ENCODE results near the gene HOXB5.

Gene HOXB5

DNA sequence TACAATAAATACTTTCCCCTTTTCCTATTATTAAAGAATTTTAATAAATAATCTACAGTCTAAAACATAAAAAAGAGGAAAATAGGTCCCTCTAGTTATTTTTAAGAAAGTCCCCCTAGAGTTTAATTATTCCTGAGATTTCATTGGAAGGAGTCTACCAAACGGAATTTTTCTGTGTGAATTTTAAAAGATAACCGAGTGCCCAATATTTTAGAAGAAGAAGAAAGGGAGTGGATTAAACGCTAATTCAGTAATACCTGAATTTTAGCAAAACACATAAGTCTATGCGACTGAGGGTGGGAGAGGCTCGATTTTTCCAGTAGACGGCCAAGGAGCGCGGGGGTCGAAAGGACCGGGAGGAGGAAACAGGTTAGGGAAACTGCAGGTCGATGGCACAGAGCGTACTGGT is 50.9 kb downstream of the HOXB5 start:
- in situ Hi-C loops (cut with MboI; ENCODE audit: low pct_unique_long_range_greater_than_20kb, low sequenced_read_pairs, unreplicated experiment): no loop called here
- TF ChIP-seq, protein P1, sequence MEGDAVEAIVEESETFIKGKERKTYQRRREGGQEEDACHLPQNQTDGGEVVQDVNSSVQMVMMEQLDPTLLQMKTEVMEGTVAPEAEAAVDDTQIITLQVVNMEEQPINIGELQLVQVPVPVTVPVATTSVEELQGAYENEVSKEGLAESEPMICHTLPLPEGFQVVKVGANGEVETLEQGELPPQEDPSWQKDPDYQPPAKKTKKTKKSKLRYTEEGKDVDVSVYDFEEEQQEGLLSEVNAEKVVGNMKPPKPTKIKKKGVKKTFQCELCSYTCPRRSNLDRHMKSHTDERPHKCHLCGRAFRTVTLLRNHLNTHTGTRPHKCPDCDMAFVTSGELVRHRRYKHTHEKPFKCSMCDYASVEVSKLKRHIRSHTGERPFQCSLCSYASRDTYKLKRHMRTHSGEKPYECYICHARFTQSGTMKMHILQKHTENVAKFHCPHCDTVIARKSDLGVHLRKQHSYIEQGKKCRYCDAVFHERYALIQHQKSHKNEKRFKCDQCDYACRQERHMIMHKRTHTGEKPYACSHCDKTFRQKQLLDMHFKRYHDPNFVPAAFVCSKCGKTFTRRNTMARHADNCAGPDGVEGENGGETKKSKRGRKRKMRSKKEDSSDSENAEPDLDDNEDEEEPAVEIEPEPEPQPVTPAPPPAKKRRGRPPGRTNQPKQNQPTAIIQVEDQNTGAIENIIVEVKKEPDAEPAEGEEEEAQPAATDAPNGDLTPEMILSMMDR (IDR thresholded peaks at IDR 0.05; ENCODE audit: extremely low read depth, insufficient read depth, missing control alignments): no peak
- no peak for DNase-seq (ENCODE audit: low spot score)

DNA sequence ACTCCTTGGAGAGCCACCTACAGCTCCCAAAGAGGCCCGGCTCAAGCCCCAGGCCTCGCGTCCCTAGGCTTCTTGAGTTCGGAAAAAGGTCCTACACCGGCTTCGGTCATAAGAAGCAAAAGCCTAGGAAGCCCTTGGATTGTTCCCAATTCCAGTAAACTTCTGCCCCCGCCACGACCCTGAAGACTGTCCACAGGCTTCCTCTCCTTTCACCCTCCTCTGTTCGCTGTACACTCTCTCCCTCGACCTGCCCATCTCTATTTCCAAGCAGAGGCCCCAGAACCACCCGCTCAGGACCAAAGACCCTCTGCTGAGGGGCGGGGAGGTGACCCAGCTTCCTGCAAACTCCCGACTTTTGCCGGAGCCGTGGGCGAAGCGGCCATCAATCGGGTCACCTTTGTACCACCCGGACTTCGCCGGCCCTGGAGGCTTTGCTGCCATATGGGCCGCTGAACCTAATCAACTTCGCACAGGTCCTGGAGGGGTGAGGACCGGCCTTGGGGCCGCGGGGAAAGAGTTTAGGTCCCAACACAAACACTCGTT is 51.4 kb downstream of the HOXB5 start:
- in situ Hi-C loops (cut with MboI; ENCODE audit: low pct_unique_long_range_greater_than_20kb, low sequenced_read_pairs, unreplicated experiment): no loop called here
- no peak for DNase-seq (ENCODE audit: low spot score)
- TF ChIP-seq, protein P1 (IDR thresholded peaks at IDR 0.05; ENCODE audit: extremely low read depth, insufficient read depth, missing control alignments): no peak

DNA sequence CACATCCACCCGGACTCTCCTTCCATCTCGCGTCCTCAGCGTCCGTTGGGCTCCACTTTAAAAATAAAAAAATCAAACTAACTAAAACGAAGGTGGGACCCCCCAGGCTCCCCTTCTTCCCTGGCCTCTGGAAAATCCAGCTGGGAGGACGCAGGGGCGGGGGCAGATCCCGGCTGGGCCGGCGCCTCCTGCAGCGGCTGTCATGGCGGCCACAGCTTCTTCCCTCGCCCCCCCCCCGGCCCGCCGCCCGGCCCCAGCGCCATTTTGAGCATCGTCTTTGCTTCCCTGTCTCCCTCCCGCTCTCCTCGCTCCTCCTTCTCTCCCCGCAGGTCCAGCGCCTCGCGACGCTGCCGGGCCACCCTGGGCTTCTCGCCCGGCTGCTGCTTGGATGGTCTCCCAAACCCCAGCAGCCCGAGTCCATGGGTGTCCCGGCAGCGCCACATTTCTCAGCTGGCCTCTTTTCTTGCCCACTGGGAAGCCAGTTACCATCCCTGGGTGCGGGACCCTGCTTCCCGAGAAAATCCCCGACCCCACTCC is 51.9 kb downstream of the HOXB5 start:
- TF ChIP-seq, protein P1 (IDR thresholded peaks at IDR 0.05; ENCODE audit: extremely low read depth, insufficient read depth, missing control alignments): no peak
- peak; percentile 72 for DNase-seq (ENCODE audit: low spot score)
- in situ Hi-C loops (cut with MboI; ENCODE audit: low pct_unique_long_range_greater_than_20kb, low sequenced_read_pairs, unreplicated experiment): no loop called here

All from GM13977 (cell line).